Ovary (tissue), 9 donors: ENCODE data around the gene BBS7. TPM values are rescaled to one million over a fixed set of nuclear protein-coding genes. Genes with fewer than 3 reads are reported as not detected.

Source experiments
- DNase-seq, 5 donors: peaks; one replicate each; pipeline ENCODE4 v3.0.0-alpha.2; 2019 to 2020
- H3K27ac ChIP-seq, 2 donors: fragments of 200-600 bp; one replicate each; pipeline versions ENCODE4 v1.5.1 to v1.8.0; 2019 to 2022
- H3K27me3 ChIP-seq: fragments of 200-600 bp; one replicate; pipeline ENCODE4 v1.8.0; 2022
- H3K36me3 ChIP-seq: fragments of 200-600 bp; sonication (generic); one replicate; pipeline ENCODE4 v1.5.1; 2019
- H3K4me1 ChIP-seq: one replicate; pipeline ENCODE4 v1.8.1; 2013; ENCODE audit warnings: mild to moderate bottlenecking, moderate library complexity; ENCODE audit not compliant: insufficient read depth
- H3K4me3 ChIP-seq: fragments of 200-600 bp; sonication (generic); one replicate; pipeline ENCODE4 v1.5.1; 2017
- H3K9me3 ChIP-seq, 2 donors: fragments of 200-600 bp in 1 of 2; sonication (generic) in 1 of 2; one replicate each; pipeline versions ENCODE4 v1.5.1 to v1.8.1; 2013 to 2019; ENCODE audit warnings: mild to moderate bottlenecking in 1 of 2, moderate library complexity in 1 of 2
- CTCF ChIP-seq, 3 donors: fragments of 450-650 bp in 2 of 3; fragments of 200-600 bp in 1 of 3; IDR thresholded peaks; one replicate each; pipeline versions ENCODE4 v1.5.1 to v1.8.0; 2016 to 2022; ENCODE audit warnings: antibody characterized with exemption in 3 of 3, mild to moderate bottlenecking in 1 of 3
- EP300 ChIP-seq: sonication (generic); formaldehyde crosslinking; IDR thresholded peaks from one replicate; pipeline ENCODE4 v1.6.1; 2017; ENCODE audit warnings: antibody characterized with exemption
- POLR2A ChIP-seq: fragments of 450-650 bp; IDR thresholded peaks from one replicate; pipeline ENCODE4 v1.6.1; 2017; ENCODE audit warnings: antibody characterized with exemption, mild to moderate bottlenecking, moderate library complexity
- WGBS, 3 donors: extraction: QIAGEN DNeasy Blood & Tissue Kit in 1 of 3; methylation state at CpG; one replicate each; pipeline versions ENCODE4 v1.1.5 to v1.1.7; 2013 to 2017; 5-methylcytosine and 5-hydroxymethylcytosine counted together
- intact Hi-C, 4 donors: fragments of 100-400 bp; cut with DNase I; formaldehyde crosslinking; loops; one replicate each; pipeline versions ENCODE4 v1.11.0 to v1.15.1; 2022 to 2023
- polyA plus RNA-seq, 2 donors: library from polyadenylated mRNA; stranded (reverse); fragments of 200-250 nt in 1 of 2; fragments of 350-450 nt in 1 of 2; fragmentation: Illumina TruSeq in 1 of 2; extraction: RNeasy Lipid Tissue Mini Kit (QIAGEN cat#74804) in 1 of 2; gene quantifications; one replicate each; pipeline ENCODE4 v1.2.3, GENCODE V29; 2013 to 2014
- total RNA-seq, 7 donors: library from RNA; depleted of rRNA in 2 of 7; stranded (reverse); fragments of >200 nt in 2 of 7; fragmentation: NEBNext Ultra II Directional in 3 of 7; extraction: Animal tissue kit (Norgen Biotek cat#: 25700) in 3 of 7; gene quantifications; one replicate each; pipeline versions ENCODE4 v1.1.0 to v1.2.4, GENCODE V29; 2016 to 2023
- donor health status: DM: no; HTN: no; CAD: no; lungs with moderate emphysema.
- donor health status: DM: no; HTN: no; CAD: no.
- donor health status: Bipolar disorder and iron deficiency.
- donor health status: DM: yes; HTN: yes; CAD: no.
- donor health status: DM: no; HTN: no; CAD: no.
- donor health status: DM: yes; HTN: yes; CAD: no.

The BBS7 gene
- total and polyA plus RNA-seq, 9 donors, result 9.6 to 21.2 (median 19.1) TPM

DNA sequence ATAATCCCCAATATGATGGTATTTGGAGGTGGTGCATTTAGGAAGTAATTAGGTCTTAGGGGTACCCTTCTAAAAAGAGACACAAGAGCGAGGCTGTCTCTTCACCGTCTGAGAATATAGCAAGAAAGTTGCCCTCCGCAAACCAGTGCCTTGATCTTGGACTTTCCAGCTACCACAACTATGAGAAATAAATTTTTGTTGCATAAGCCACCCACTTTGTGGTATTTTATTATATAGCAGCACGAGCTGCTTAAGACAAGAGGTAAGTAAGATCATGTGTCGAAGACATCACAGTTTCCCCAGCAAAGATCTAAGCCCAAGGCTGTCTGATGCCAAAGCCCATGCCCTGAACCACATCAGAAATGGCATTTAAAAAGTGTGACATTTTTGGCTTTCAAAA, 78.8 kb downstream of the BBS7 start:
- H3K4me3 ChIP-seq, result no peak overlapping the region

DNA sequence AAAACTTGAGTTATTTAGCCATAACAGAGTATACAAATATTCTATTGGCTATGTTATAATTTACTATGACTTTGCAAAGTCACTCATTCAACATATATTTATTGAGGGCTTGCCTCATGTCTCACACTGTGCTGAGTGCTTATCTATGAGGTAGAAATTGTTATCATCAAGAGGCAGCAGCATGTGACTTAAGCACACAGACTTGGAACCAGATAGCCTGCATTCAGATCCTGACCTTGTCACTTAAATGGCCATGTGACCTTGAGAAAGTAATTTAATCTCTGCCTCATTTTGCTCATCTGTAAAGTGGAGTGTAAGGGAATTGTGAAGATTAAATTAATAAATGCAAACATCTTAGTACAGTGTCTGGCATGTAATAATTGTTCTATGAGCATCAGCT, 79.3 kb downstream of the BBS7 start:
- H3K36me3 ChIP-seq, result no peaks in the 10 kb centered on the region
- no peak overlapping the region for H3K27ac ChIP-seq
- H3K4me1 ChIP-seq, result no peaks in the 10 kb centered on the region
- no peak for DNase-seq
- intact Hi-C loops, result no loop called here
- no peaks in the 10 kb centered on the region for H3K9me3 ChIP-seq
- H3K27me3 ChIP-seq, result no peaks in the 10 kb centered on the region
- H3K4me3 ChIP-seq, result no peak overlapping the region
- no peak for TF ChIP-seq POLR2A
- no peak for TF ChIP-seq CTCF (IDR thresholded peaks at IDR 0.05)
- TF ChIP-seq EP300, result no peak

More for the DNA sequence above, 78.8 kb downstream of the BBS7 start:
- H3K4me1 ChIP-seq, result no peaks in the 10 kb centered on the region
- no peaks in the 10 kb centered on the region for H3K27me3 ChIP-seq
- WGBS, 3 donors, result 59 to 63% (median 62%) methylated on average over 5 of the region's 5 CpGs
- no peak overlapping the region for H3K27ac ChIP-seq
- no peak for DNase-seq
- intact Hi-C loops, result no loop called here
- no peaks in the 10 kb centered on the region for H3K36me3 ChIP-seq
- H3K9me3 ChIP-seq, result no peaks in the 10 kb centered on the region
- TF ChIP-seq CTCF (IDR thresholded peaks at IDR 0.05) (no peak), EP300 (no peak), POLR2A (no peak)

GRCh38 chr4:121789960-121790829, 80.1 kb downstream of the BBS7 start:
- WGBS, 3 donors, result 51 to 56% (median 54%) methylated on average over 3 of the region's 3 CpGs
- TF ChIP-seq POLR2A (no peak), EP300 (no peak), CTCF (IDR thresholded peaks at IDR 0.05) (no peak)
- Histone ChIP-seq H3K4me1 (no peaks in the 10 kb centered on the region), H3K4me3 (no peak overlapping the region), H3K36me3 (no peaks in the 10 kb centered on the region), H3K9me3 (no peaks in the 10 kb centered on the region), H3K27me3 (no peaks in the 10 kb centered on the region), H3K27ac (no peak overlapping the region)
- intact Hi-C loops, result no loop called here
- DNase-seq, result no peak

DNA sequence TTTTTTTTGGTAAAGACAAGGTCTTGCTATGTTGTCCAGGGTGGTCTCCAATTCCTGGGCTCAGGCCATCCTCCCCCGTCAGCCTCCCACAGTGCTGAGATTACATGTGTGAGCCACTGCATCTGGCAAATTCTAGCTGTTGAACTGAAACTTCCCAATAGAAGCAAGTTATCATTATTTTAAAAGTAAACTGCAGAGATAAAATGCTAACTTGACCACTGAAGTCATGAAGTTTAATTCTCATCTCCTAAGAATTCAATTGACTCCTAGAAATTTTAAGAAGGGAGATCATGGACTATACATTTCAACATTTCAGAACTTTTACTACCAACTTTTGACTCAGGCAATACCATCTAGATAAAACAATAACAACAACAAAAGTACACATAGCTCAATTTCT, 80.8 kb downstream of the BBS7 start:
- intact Hi-C loops, result no loop called here
- 10 to 20% (median 17%) methylated on average over 1 of the region's 1 CpG for WGBS, 3 donors
- H3K9me3 ChIP-seq, result no peaks in the 10 kb centered on the region
- no peaks in the 10 kb centered on the region for H3K36me3 ChIP-seq
- no peak for TF ChIP-seq CTCF (IDR thresholded peaks at IDR 0.05)
- TF ChIP-seq EP300, result no peak
- TF ChIP-seq POLR2A, result no peak
- no peak overlapping the region for H3K4me3 ChIP-seq
- no peaks in the 10 kb centered on the region for H3K27me3 ChIP-seq
- no peak for DNase-seq
- H3K4me1 ChIP-seq, result no peaks in the 10 kb centered on the region
- no peak overlapping the region for H3K27ac ChIP-seq
